ENCODE results near the gene SCARB1.

Gene SCARB1

GRCh38 chr12:124733086-124733485, 130.6 kb downstream of the SCARB1 start:
- TF ChIP-seq POLR2AphosphoS5 (IDR thresholded peaks at IDR 0.05; ENCODE audit: low read depth) (no peak), GABPA (IDR thresholded peaks at IDR 0.05; ENCODE audit: low read depth) (no peak), CTCF (IDR thresholded peaks at IDR 0.05; ENCODE audit: insufficient read depth, low read length) (no peak), REST (IDR thresholded peaks at IDR 0.05; ENCODE audit: insufficient replicate concordance, low read depth) (no peak), SPI1 (IDR thresholded peaks at IDR 0.05; ENCODE audit: borderline replicate concordance, low read depth) (no peak)
- Histone ChIP-seq H3K27me3 (ENCODE audit: insufficient read depth, poor library complexity, severe bottlenecking) (no peaks in the 10 kb centered on the region), H3K27ac (replicated peaks) (no peak overlapping the region), H3K4me3 (replicated peaks; ENCODE audit: insufficient read depth, low read length) (no peak overlapping the region)
- no peak for DNase-seq (ENCODE audit: low read depth in 1 of 2, low spot score in 1 of 2)

GRCh38 chr12:124732275-124733075, 131.2 kb downstream of the SCARB1 start:
- H3K4me3 ChIP-seq (replicated peaks; ENCODE audit: insufficient read depth, low read length) = no peak overlapping the region
- TF ChIP-seq CTCF (IDR thresholded peaks at IDR 0.05; ENCODE audit: insufficient read depth, low read length) (no peak), GABPA (IDR thresholded peaks at IDR 0.05; ENCODE audit: low read depth) (no peak), SPI1 (IDR thresholded peaks at IDR 0.05; ENCODE audit: borderline replicate concordance, low read depth) (no peak), POLR2AphosphoS5 (IDR thresholded peaks at IDR 0.05; ENCODE audit: low read depth) (no peak), REST (IDR thresholded peaks at IDR 0.05; ENCODE audit: insufficient replicate concordance, low read depth) (no peak)
- H3K27me3 ChIP-seq (ENCODE audit: insufficient read depth, poor library complexity, severe bottlenecking) = no peaks in the 10 kb centered on the region
- H3K27ac ChIP-seq (replicated peaks) = no peak overlapping the region
- DNase-seq (ENCODE audit: low read depth in 1 of 2, low spot score in 1 of 2) = no peak

- no peak overlapping the region for H3K27ac ChIP-seq (replicated peaks)
- H3K27me3 ChIP-seq (ENCODE audit: insufficient read depth, poor library complexity, severe bottlenecking) = no peaks in the 10 kb centered on the region
- TF ChIP-seq GABPA (IDR thresholded peaks at IDR 0.05; ENCODE audit: low read depth) (no peak), SPI1 (IDR thresholded peaks at IDR 0.05; ENCODE audit: borderline replicate concordance, low read depth) (no peak), POLR2AphosphoS5 (IDR thresholded peaks at IDR 0.05; ENCODE audit: low read depth) (no peak), REST (IDR thresholded peaks at IDR 0.05; ENCODE audit: insufficient replicate concordance, low read depth) (no peak), CTCF (IDR thresholded peaks at IDR 0.05; ENCODE audit: insufficient read depth, low read length) (no peak)
- no peak for DNase-seq (ENCODE audit: low read depth in 1 of 2, low spot score in 1 of 2)
- H3K4me3 ChIP-seq (replicated peaks; ENCODE audit: insufficient read depth, low read length) = no peak overlapping the region
Observed at GRCh38 chr12:124731869-124732268, 131.8 kb downstream of the SCARB1 start.

Data from HL-60 (cell line).